ENCODE data around the gene CWC22.
"Not testable (repeated sequence)": the region's sequence is repeated elsewhere in the genome, so short reads cannot be mapped to it uniquely, and the experiment has no call there.

CWC22 gene

GRCh38 chr2:180016937-180017336 is 9.8 kb upstream of the CWC22 start:
- DNase-seq (ENCODE audit: low read depth) = no peak
- H3K4me3 ChIP-seq (ENCODE audit: low read length) = no peak overlapping the region
- TF ChIP-seq, protein P1, sequence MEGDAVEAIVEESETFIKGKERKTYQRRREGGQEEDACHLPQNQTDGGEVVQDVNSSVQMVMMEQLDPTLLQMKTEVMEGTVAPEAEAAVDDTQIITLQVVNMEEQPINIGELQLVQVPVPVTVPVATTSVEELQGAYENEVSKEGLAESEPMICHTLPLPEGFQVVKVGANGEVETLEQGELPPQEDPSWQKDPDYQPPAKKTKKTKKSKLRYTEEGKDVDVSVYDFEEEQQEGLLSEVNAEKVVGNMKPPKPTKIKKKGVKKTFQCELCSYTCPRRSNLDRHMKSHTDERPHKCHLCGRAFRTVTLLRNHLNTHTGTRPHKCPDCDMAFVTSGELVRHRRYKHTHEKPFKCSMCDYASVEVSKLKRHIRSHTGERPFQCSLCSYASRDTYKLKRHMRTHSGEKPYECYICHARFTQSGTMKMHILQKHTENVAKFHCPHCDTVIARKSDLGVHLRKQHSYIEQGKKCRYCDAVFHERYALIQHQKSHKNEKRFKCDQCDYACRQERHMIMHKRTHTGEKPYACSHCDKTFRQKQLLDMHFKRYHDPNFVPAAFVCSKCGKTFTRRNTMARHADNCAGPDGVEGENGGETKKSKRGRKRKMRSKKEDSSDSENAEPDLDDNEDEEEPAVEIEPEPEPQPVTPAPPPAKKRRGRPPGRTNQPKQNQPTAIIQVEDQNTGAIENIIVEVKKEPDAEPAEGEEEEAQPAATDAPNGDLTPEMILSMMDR (IDR thresholded peaks at IDR 0.05; ENCODE audit: insufficient read depth, low read depth, low read length, missing control alignments) = no peak

DNA sequence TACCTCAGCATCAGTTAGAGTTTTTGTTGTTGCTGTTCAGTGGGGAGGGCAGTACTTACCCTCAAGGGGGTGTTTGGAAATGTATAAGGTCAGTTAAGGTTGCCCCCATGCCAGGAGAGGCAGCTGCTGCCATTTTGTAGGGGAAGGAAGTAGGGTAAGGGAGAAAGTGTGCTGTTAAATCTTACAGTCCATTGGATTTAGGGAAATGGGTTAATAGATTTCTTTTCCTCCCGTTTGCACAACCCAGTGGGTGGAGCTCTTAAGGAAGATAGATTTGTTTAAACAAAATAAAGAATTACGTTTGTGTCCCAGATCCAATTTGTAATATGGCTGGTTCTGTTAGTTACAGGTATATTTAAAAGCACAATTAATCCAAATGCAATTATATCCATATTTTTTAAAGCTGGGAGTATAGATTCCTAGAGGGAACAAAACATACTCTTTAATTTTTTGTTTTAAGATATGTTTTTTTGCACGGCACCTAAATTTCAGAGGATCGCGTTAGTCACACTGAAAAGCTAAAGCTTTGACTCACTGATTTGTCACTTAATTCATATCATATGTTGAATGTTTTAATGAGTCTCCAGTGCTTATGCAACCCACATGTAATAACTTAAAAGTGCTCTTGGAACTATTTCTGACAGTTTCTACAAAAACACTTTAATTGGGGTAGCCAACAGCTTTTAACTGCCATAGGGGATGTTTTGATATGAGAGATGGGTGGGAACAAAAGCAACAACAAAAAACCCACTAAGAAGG is 9.0 kb upstream of the CWC22 start:
- TF ChIP-seq, protein P1 (IDR thresholded peaks at IDR 0.05; ENCODE audit: insufficient read depth, low read depth, low read length, missing control alignments) = no peak
- DNase-seq (ENCODE audit: low read depth) = peak; percentile 75
- H3K4me3 ChIP-seq (ENCODE audit: low read length) = no peak overlapping the region

GRCh38 chr2:180012523-180012922 is 5.4 kb upstream of the CWC22 start:
- TF ChIP-seq, protein P1 (IDR thresholded peaks at IDR 0.05; ENCODE audit: insufficient read depth, low read depth, low read length, missing control alignments) = no peak

DNA sequence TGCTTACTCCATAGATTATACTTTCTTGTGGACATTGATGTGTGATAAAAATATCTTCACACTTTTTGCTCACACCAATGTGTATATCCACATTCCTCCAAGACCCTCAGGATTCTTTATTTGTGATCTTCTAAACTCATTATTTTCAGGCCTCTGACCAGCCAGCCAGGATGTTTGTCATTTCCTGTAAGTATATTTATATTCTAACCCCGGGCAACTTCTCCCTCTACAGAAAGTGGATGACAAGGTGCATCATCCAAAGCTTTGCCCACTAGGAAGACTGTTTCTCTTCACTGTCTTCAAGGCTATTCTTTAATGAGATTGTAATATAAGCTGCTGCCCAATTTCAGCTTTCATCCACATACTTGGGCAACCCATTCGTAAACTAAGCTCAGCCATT is 3.6 kb upstream of the CWC22 start:
- no peak overlapping the region for H3K4me3 ChIP-seq (ENCODE audit: low read length)
- TF ChIP-seq, protein P1 (IDR thresholded peaks at IDR 0.05; ENCODE audit: insufficient read depth, low read depth, low read length, missing control alignments) = no peak
- DNase-seq (ENCODE audit: low read depth) = no peak

More at GRCh38 chr2:180012523-180012922, 5.4 kb upstream of the CWC22 start:
- H3K4me3 ChIP-seq (ENCODE audit: low read length) = no peak overlapping the region
- DNase-seq (ENCODE audit: low read depth) = peak; percentile 93

- no peak for DNase-seq (ENCODE audit: low read depth)
- peak overlapping the region; percentile 94 for H3K4me3 ChIP-seq (ENCODE audit: low read length)
- TF ChIP-seq, protein P1 (IDR thresholded peaks at IDR 0.05; ENCODE audit: insufficient read depth, low read depth, low read length, missing control alignments) = no peak
These were observed 866 bp downstream of the CWC22 start for GRCh38 chr2:180006231-180006630.

- H3K4me3 ChIP-seq (ENCODE audit: low read length); DNase-seq (ENCODE audit: low read depth): not testable (repeated sequence)
These were observed 1.6 kb downstream of the CWC22 start for GRCh38 chr2:180005465-180005864.

GRCh38 chr2:180004731-180005130 is 2.4 kb downstream of the CWC22 start:
- H3K4me3 ChIP-seq (ENCODE audit: low read length) = no peak overlapping the region
- TF ChIP-seq, protein P1 (IDR thresholded peaks at IDR 0.05; ENCODE audit: insufficient read depth, low read depth, low read length, missing control alignments) = no peak
- no peak for DNase-seq (ENCODE audit: low read depth)
